Testis (tissue), 2 donors: ENCODE results near the gene SLC30A4.

Source experiments
- CTCF ChIP-seq, 3 experiments: fragments of 450-650 bp in 2 of 3; fragments of 200-600 bp in 1 of 3; sonication (generic) in 1 of 3; IDR thresholded peaks; one replicate each; pipeline ENCODE4 v1.5.1; 2016 to 2019; ENCODE audit warnings: antibody characterized with exemption in 3 of 3, mild to moderate bottlenecking in 2 of 3, moderate library complexity in 1 of 3
- POLR2A ChIP-seq: fragments of 450-650 bp; IDR thresholded peaks from one replicate; pipeline ENCODE4 v1.6.1; 2017; ENCODE audit warnings: antibody characterized with exemption, mild to moderate bottlenecking, moderate library complexity

- no peak for TF ChIP-seq CTCF (IDR thresholded peaks at IDR 0.05)
- no peak for TF ChIP-seq POLR2A
Observed at GRCh38 chr15:45469027-45469426, 53.5 kb downstream of the SLC30A4 start.
